Endodermal cell (in vitro differentiated cells): ENCODE measurements around the gene COL23A1. TPM values are rescaled to one million over a fixed set of nuclear protein-coding genes. Genes with fewer than 3 reads are reported as not detected.

ENCODE experiments used
- DNase-seq: peaks from one replicate; pipeline ENCODE4 v3.0.0-alpha.2; 2017
- H3K27ac ChIP-seq: 2 replicates; pipeline ENCODE4 v1.5.1; 2013; ENCODE audit warnings: mild to moderate bottlenecking, low read depth, low read length, moderate library complexity
- H3K27me3 ChIP-seq: 2 replicates; pipeline ENCODE4 v1.6.1; 2013; ENCODE audit warnings: mild to moderate bottlenecking, low read length, moderate library complexity; ENCODE audit not compliant: insufficient read depth, control insufficient read depth, poor library complexity, severe bottlenecking
- H3K36me3 ChIP-seq: 2 replicates; pipeline ENCODE4 v1.7.0; 2013; ENCODE audit warnings: mild to moderate bottlenecking, low read length, moderate library complexity; ENCODE audit not compliant: control insufficient read depth, insufficient read depth
- H3K4me1 ChIP-seq: one replicate; pipeline ENCODE4 v1.7.0; 2013; ENCODE audit warnings: low read length; ENCODE audit not compliant: control insufficient read depth, insufficient read depth
- H3K4me3 ChIP-seq: 2 replicates; pipeline ENCODE4 v1.5.1; 2013; ENCODE audit warnings: mild to moderate bottlenecking, low read length, moderate library complexity
- H3K9ac ChIP-seq: 2 replicates; pipeline ENCODE4 v1.6.1; 2013; ENCODE audit warnings: mild to moderate bottlenecking, low read length, moderate library complexity; ENCODE audit not compliant: poor library complexity, severe bottlenecking; ENCODE audit errors: extremely low read depth
- H3K9me3 ChIP-seq: 2 replicates; pipeline ENCODE4 v1.6.1; 2013; ENCODE audit warnings: mild to moderate bottlenecking, low read length, moderate library complexity; ENCODE audit not compliant: control insufficient read depth
- H3K27ac Mint-ChIP-seq: 2 replicates; pipeline ENCODE4 v1.8.0; 2020; ENCODE audit warnings: mixed read lengths
- H3K27me3 Mint-ChIP-seq: 2 replicates; pipeline ENCODE4 v1.8.0; 2021; ENCODE audit warnings: mild to moderate bottlenecking, mixed read lengths; ENCODE audit not compliant: insufficient read depth
- H3K36me3 Mint-ChIP-seq: 2 replicates; pipeline ENCODE4 v1.8.0; 2020; ENCODE audit warnings: low read depth, mixed read lengths
- H3K4me1 Mint-ChIP-seq: 2 replicates; pipeline ENCODE4 v1.8.0; 2020; ENCODE audit warnings: mixed read lengths
- H3K4me3 Mint-ChIP-seq: 2 replicates; pipeline ENCODE4 v1.8.0; 2020; ENCODE audit warnings: mild to moderate bottlenecking, moderate library complexity, mixed read lengths
- H3K9me3 Mint-ChIP-seq: 2 replicates; pipeline ENCODE4 v1.8.0; 2020; ENCODE audit warnings: mild to moderate bottlenecking, mixed read lengths
- CTCF ChIP-seq: fragments of 200-600 bp; sonication (generic); conservative IDR thresholded peaks from 2 replicates; pipeline ENCODE4 v1.5.0; 2021; ENCODE audit warnings: antibody characterized with exemption, mild to moderate bottlenecking
- WGBS, 2 experiments: methylation state at CpG; one replicate each; pipeline versions ENCODE4 v1.1.5 to v1.1.7; 2013; ENCODE audit warnings: missing lambda C conversion rate in 2 of 2, mixed read lengths in 1 of 2; ENCODE audit not compliant: insufficient coverage in 1 of 2, insufficient read length in 1 of 2; 5-methylcytosine and 5-hydroxymethylcytosine counted together
- total RNA-seq, 2 donors: library from RNA; stranded (reverse); fragmentation: NEBNext Ultra II Directional in 1 of 2; extraction: Animal tissue kit (Norgen Biotek cat#: 25700) in 1 of 2; gene quantifications; 2 replicates in 1 of 2; 3 replicates in 1 of 2; pipeline ENCODE4 v1.2.1, GENCODE V29; 2021

The COL23A1 gene
- total RNA-seq, 2 donors from 2014 or later, result 50.2 to 71.3 TPM

GRCh38 chr5:178204182-178204934 is 385.8 kb downstream of the COL23A1 start, which contains the start of gene HNRNPAB:
TSS of gene HNRNPAB (plus strand) at chr5:178204533. CDS start at chr5:178204838, 305 bp downstream.
- 0 to 2% methylated on average over 52 to 96 of the region's 96 CpGs for WGBS, 2 experiments
- Mint-ChIP-seq H3K4me1 (peaks cover 16% of the 10 kb centered on the region), H3K4me3 (peak within 1 kb of the TSS; percentile 91), H3K9me3 (no peaks in the 10 kb centered on the region), H3K27ac (peak within 1 kb of the TSS; percentile 98), H3K36me3 (peaks cover 42% of the 10 kb centered on the region), H3K27me3 (peaks cover 6% of the 10 kb centered on the region)
- Histone ChIP-seq H3K36me3 (peaks cover 41% of the 10 kb centered on the region), H3K9ac (peak within 1 kb of the TSS; percentile 96), H3K4me3 (peak within 1 kb of the TSS; percentile 98), H3K4me1 (no peaks in the 10 kb centered on the region), H3K27me3 (no peaks in the 10 kb centered on the region), H3K9me3 (no peaks in the 10 kb centered on the region), H3K27ac (peak within 1 kb of the TSS; percentile 90)
- TF ChIP-seq CTCF, result no peak
- peak; percentile 98 for DNase-seq

GRCh38 chr5:178203670-178204181 is 386.5 kb downstream of the COL23A1 start:
- no peak overlapping the region for H3K27ac ChIP-seq
- peak overlapping the region; percentile 98 for H3K4me3 ChIP-seq
- 9 to 16% methylated on average over 10 to 21 of the region's 30 CpGs for WGBS, 2 experiments
- no peaks in the 10 kb centered on the region for H3K27me3 ChIP-seq
- H3K9me3 ChIP-seq, result no peaks in the 10 kb centered on the region
- no peaks in the 10 kb centered on the region for H3K4me1 ChIP-seq
- Mint-ChIP-seq H3K27me3 (peaks cover 9% of the 10 kb centered on the region), H3K9me3 (no peaks in the 10 kb centered on the region), H3K4me1 (peaks cover 16% of the 10 kb centered on the region), H3K27ac (peak overlapping the region; percentile 35), H3K4me3 (peak overlapping the region; percentile 91), H3K36me3 (peaks cover 36% of the 10 kb centered on the region)
- H3K9ac ChIP-seq, result peak overlapping the region; percentile 51
- TF ChIP-seq CTCF, result no peak
- DNase-seq, result no peak
- peaks cover 34% of the 10 kb centered on the region for H3K36me3 ChIP-seq

GRCh38 chr5:178202541-178202940 is 387.7 kb downstream of the COL23A1 start:
- Mint-ChIP-seq H3K27me3 (peaks cover 9% of the 10 kb centered on the region), H3K36me3 (peaks cover 25% of the 10 kb centered on the region), H3K4me1 (peaks cover 16% of the 10 kb centered on the region), H3K4me3 (peak overlapping the region; percentile 91), H3K27ac (no peak overlapping the region), H3K9me3 (peaks cover 4% of the 10 kb centered on the region)
- Histone ChIP-seq H3K9ac (no peak overlapping the region), H3K27me3 (no peaks in the 10 kb centered on the region), H3K9me3 (no peaks in the 10 kb centered on the region), H3K36me3 (peaks cover 23% of the 10 kb centered on the region), H3K27ac (no peak overlapping the region), H3K4me1 (no peaks in the 10 kb centered on the region), H3K4me3 (no peak overlapping the region)
- TF ChIP-seq CTCF, result no peak
- 92 to 97% methylated on average over 8 to 10 of the region's 10 CpGs for WGBS, 2 experiments
- peak; percentile 29 for DNase-seq
